Uterus (tissue), 4 donors: ENCODE data around the gene CTAGE8. TPM values are rescaled to one million over a fixed set of nuclear protein-coding genes. Genes with fewer than 3 reads are reported as not detected.
"Not testable (repeated sequence)": the region's sequence is repeated elsewhere in the genome, so short reads cannot be mapped to it uniquely, and the experiment has no call there.

Experiments used
- DNase-seq, 2 donors: peaks; one replicate each; pipeline ENCODE4 v3.0.0-alpha.2; 2019 to 2020
- H3K27ac ChIP-seq, 2 donors: fragments of 200-600 bp; sonication (generic); 1 replicate in 1 of 2; 2 replicates in 1 of 2; pipeline ENCODE4 v1.5.1; 2016 to 2018
- H3K27me3 ChIP-seq, 2 donors: fragments of 200-600 bp; sonication (generic); one replicate each; pipeline ENCODE4 v1.5.1; 2018 to 2019; ENCODE audit warnings: control low read depth in 1 of 2
- H3K36me3 ChIP-seq, 2 donors: fragments of 200-600 bp; sonication (generic); one replicate each; pipeline ENCODE4 v1.5.1; 2019; ENCODE audit warnings: control low read depth in 1 of 2
- H3K4me1 ChIP-seq, 2 donors: fragments of 200-600 bp; sonication (generic); one replicate each; pipeline ENCODE4 v1.5.1; 2018 to 2019; ENCODE audit warnings: control low read depth in 1 of 2
- H3K4me3 ChIP-seq, 2 donors: fragments of 200-600 bp; sonication (generic); 1 replicate in 1 of 2; 2 replicates in 1 of 2; pipeline ENCODE4 v1.5.1; 2018 to 2019; ENCODE audit warnings: mild to moderate bottlenecking in 1 of 2
- H3K9me3 ChIP-seq, 2 donors: fragments of 200-600 bp; sonication (generic); one replicate each; pipeline ENCODE4 v1.5.1; 2019; ENCODE audit warnings: control low read depth in 1 of 2
- CTCF ChIP-seq, 4 experiments: fragments of 200-600 bp in 2 of 4; fragments of 450-650 bp in 2 of 4; sonication (generic) in 2 of 4; IDR thresholded peaks; one replicate each; pipeline ENCODE4 v1.5.1; 2016 to 2019; ENCODE audit warnings: antibody characterized with exemption in 4 of 4, mild to moderate bottlenecking in 2 of 4, moderate library complexity in 1 of 4
- POLR2A ChIP-seq, 2 donors: fragments of 450-650 bp; IDR thresholded peaks; one replicate each; pipeline ENCODE4 v1.6.1; 2016; ENCODE audit warnings: antibody characterized with exemption in 2 of 2, mild to moderate bottlenecking in 1 of 2, moderate library complexity in 1 of 2
- intact Hi-C: fragments of 100-400 bp; cut with DNase I; formaldehyde crosslinking; loops from one replicate; pipeline ENCODE4 v1.15.1; 2023; ENCODE audit warnings: low total_unique reads
- total RNA-seq, 4 donors: library from RNA; depleted of rRNA in 3 of 4; stranded (reverse); fragments of >200 nt in 3 of 4; gene quantifications; one replicate each; pipeline versions ENCODE4 v1.1.0 to v1.2.4, GENCODE V29; 2014 to 2023
- donor health status: DM: yes; HTN: yes; CAD: no.

Gene CTAGE8
- total RNA-seq, 4 donors from 2014 or later: 1.5 TPM; not detected in 3

- Histone ChIP-seq H3K27ac (no peak overlapping the region), H3K9me3 (no peaks in the 10 kb centered on the region), H3K4me3 (no peak overlapping the region), H3K4me1 (no peaks in the 10 kb centered on the region), H3K36me3 (no peaks in the 10 kb centered on the region), H3K27me3 (no peaks in the 10 kb centered on the region)
- TF ChIP-seq CTCF (IDR thresholded peaks at IDR 0.05): no peak
- TF ChIP-seq POLR2A (IDR thresholded peaks at IDR 0.05): no peak
- DNase-seq: no peak
- intact Hi-C loops: no loop called here
Observed at GRCh38 chr7:144255471-144255897, 13.6 kb downstream of the CTAGE8 start.

- H3K27me3 ChIP-seq, H3K4me1 ChIP-seq, DNase-seq, intact Hi-C loops, H3K9me3 ChIP-seq, H3K4me3 ChIP-seq, H3K27ac ChIP-seq, H3K36me3 ChIP-seq: not testable (repeated sequence)
Observed at GRCh38 chr7:144252307-144252706, 16.8 kb downstream of the CTAGE8 start.

GRCh38 chr7:144247674-144248330, 21.3 kb downstream of the CTAGE8 start:
- H3K9me3 ChIP-seq, H3K27me3 ChIP-seq, H3K4me3 ChIP-seq, intact Hi-C loops, DNase-seq, H3K4me1 ChIP-seq, H3K27ac ChIP-seq, H3K36me3 ChIP-seq: not testable (repeated sequence)

- H3K27me3 ChIP-seq, H3K9me3 ChIP-seq, DNase-seq, H3K4me1 ChIP-seq, H3K36me3 ChIP-seq, intact Hi-C loops, H3K4me3 ChIP-seq, H3K27ac ChIP-seq: not testable (repeated sequence)
Observed at GRCh38 chr7:144246967-144247366, 22.1 kb downstream of the CTAGE8 start.

- H3K36me3 ChIP-seq, H3K27me3 ChIP-seq, H3K27ac ChIP-seq, intact Hi-C loops, H3K9me3 ChIP-seq, DNase-seq, H3K4me1 ChIP-seq, H3K4me3 ChIP-seq: not testable (repeated sequence)
Observed at GRCh38 chr7:144245372-144245771, 23.7 kb downstream of the CTAGE8 start.

- H3K4me3 ChIP-seq, H3K27me3 ChIP-seq, H3K36me3 ChIP-seq, H3K27ac ChIP-seq, H3K9me3 ChIP-seq, H3K4me1 ChIP-seq, DNase-seq, intact Hi-C loops: not testable (repeated sequence)
Observed at GRCh38 chr7:144239365-144239764, 29.7 kb downstream of the CTAGE8 start, which contains the start of gene OR2A42. OR2A42 (minus strand) TSS chr7:144239605; CDS start chr7:144232843, 6,762 bp downstream.

- H3K4me1 ChIP-seq, H3K36me3 ChIP-seq, DNase-seq, H3K27me3 ChIP-seq, H3K9me3 ChIP-seq, H3K4me3 ChIP-seq, H3K27ac ChIP-seq, intact Hi-C loops: not testable (repeated sequence)
Observed at GRCh38 chr7:144238530-144239082, 30.5 kb downstream of the CTAGE8 start.

- DNase-seq, H3K36me3 ChIP-seq, intact Hi-C loops, H3K9me3 ChIP-seq, H3K4me3 ChIP-seq, H3K27ac ChIP-seq, H3K4me1 ChIP-seq, H3K27me3 ChIP-seq: not testable (repeated sequence)
Observed at GRCh38 chr7:144233039-144233438, 36.0 kb downstream of the CTAGE8 start.

GRCh38 chr7:144231027-144231426, 38.1 kb downstream of the CTAGE8 start:
- H3K9me3 ChIP-seq, intact Hi-C loops, H3K4me3 ChIP-seq, DNase-seq, H3K27me3 ChIP-seq, H3K36me3 ChIP-seq, H3K4me1 ChIP-seq, H3K27ac ChIP-seq: not testable (repeated sequence)

- H3K4me3 ChIP-seq, H3K27ac ChIP-seq, DNase-seq, H3K27me3 ChIP-seq, H3K4me1 ChIP-seq, H3K36me3 ChIP-seq, H3K9me3 ChIP-seq, intact Hi-C loops: not testable (repeated sequence)
Observed at GRCh38 chr7:144228810-144229209, 40.3 kb downstream of the CTAGE8 start.

- H3K4me1 ChIP-seq, H3K27ac ChIP-seq, H3K36me3 ChIP-seq, intact Hi-C loops, DNase-seq, H3K9me3 ChIP-seq, H3K4me3 ChIP-seq, H3K27me3 ChIP-seq: not testable (repeated sequence)
Observed at GRCh38 chr7:144226866-144227265, 42.2 kb downstream of the CTAGE8 start.

GRCh38 chr7:144223675-144224074, 45.4 kb downstream of the CTAGE8 start:
- H3K4me1 ChIP-seq, H3K4me3 ChIP-seq, H3K9me3 ChIP-seq, DNase-seq, H3K36me3 ChIP-seq, H3K27ac ChIP-seq, intact Hi-C loops, H3K27me3 ChIP-seq: not testable (repeated sequence)

GRCh38 chr7:144220531-144220930, 48.6 kb downstream of the CTAGE8 start:
- H3K9me3 ChIP-seq, H3K36me3 ChIP-seq, H3K4me3 ChIP-seq, H3K27me3 ChIP-seq, intact Hi-C loops, H3K27ac ChIP-seq, H3K4me1 ChIP-seq, DNase-seq: not testable (repeated sequence)
